Skeletal muscle tissue (tissue), 4 donors: Measurements from ENCODE around the gene ITLN2. TPM values are rescaled to one million over a fixed set of nuclear protein-coding genes. Genes with fewer than 3 reads are reported as not detected.
"Not testable (repeated sequence)": the region's sequence is repeated elsewhere in the genome, so short reads cannot be mapped to it uniquely, and the experiment has no call there.

Experiments used
- H3K27ac ChIP-seq: one replicate; pipeline ENCODE4 v1.7.0; 2013; ENCODE audit warnings: mild to moderate bottlenecking, low read depth, low read length, inconsistent platforms
- H3K27me3 ChIP-seq, 3 donors: one replicate each; pipeline ENCODE4 v1.7.0; 2013; ENCODE audit warnings: low read length in 3 of 3; ENCODE audit not compliant: control insufficient read depth in 3 of 3, insufficient read depth in 3 of 3
- H3K36me3 ChIP-seq, 3 donors: one replicate each; pipeline ENCODE4 v1.7.0; 2013; ENCODE audit warnings: low read length in 3 of 3; ENCODE audit not compliant: control insufficient read depth in 3 of 3, insufficient read depth in 3 of 3
- H3K4me1 ChIP-seq, 3 donors: one replicate each; pipeline ENCODE4 v1.7.0; 2013; ENCODE audit warnings: low read length in 3 of 3, mild to moderate bottlenecking in 3 of 3; ENCODE audit not compliant: control insufficient read depth in 3 of 3, insufficient read depth in 3 of 3
- H3K4me3 ChIP-seq, 3 donors: one replicate each; pipeline ENCODE4 v1.7.0; 2013; ENCODE audit warnings: low read length in 3 of 3
- H3K9ac ChIP-seq, 3 donors: one replicate each; pipeline ENCODE4 v1.7.0; 2013; ENCODE audit warnings: low read length in 3 of 3, mild to moderate bottlenecking in 3 of 3, moderate library complexity in 2 of 3, low read depth in 1 of 3
- H3K9me3 ChIP-seq, 3 donors: one replicate each; pipeline ENCODE4 v1.7.0; 2013; ENCODE audit warnings: low read length in 3 of 3; ENCODE audit not compliant: control insufficient read depth in 3 of 3
- total RNA-seq: library from RNA; depleted of rRNA; stranded (reverse); fragments of >200 nt; gene quantifications from one replicate; pipeline ENCODE4 v1.2.3, GENCODE V29; 2014
- donor health status: Osteomylitis.

ITLN2 gene
- not detected for total RNA-seq

GRCh38 chr1:160954158-160955104 lies at the start of gene ITLN2:
ITLN2 (minus strand) TSS chr1:160954809; CDS start chr1:160954741, 68 bp downstream.
- H3K9me3 ChIP-seq: no peaks in the 10 kb centered on the region
- H3K36me3 ChIP-seq: no peaks in the 10 kb centered on the region
- H3K4me3 ChIP-seq: no peak within 1 kb of the TSS
- peaks cover 2 to 17% (median 3%) of the 10 kb centered on the region in 3 donors for H3K27me3 ChIP-seq
- no peak within 1 kb of the TSS for H3K9ac ChIP-seq
- H3K4me1 ChIP-seq: no peaks in the 10 kb centered on the region
- no peak within 1 kb of the TSS for H3K27ac ChIP-seq

GRCh38 chr1:161001525-161001924 lies 46.9 kb upstream of the ITLN2 start:
- H3K4me3 ChIP-seq: no peak overlapping the region
- H3K36me3 ChIP-seq: peaks cover 6 to 10% (median 8%) of the 10 kb centered on the region in 3 donors
- H3K27ac ChIP-seq: no peak overlapping the region
- no peak overlapping the region for H3K9ac ChIP-seq
- no peaks in the 10 kb centered on the region for H3K27me3 ChIP-seq
- no peaks in the 10 kb centered on the region for H3K9me3 ChIP-seq
- H3K4me1 ChIP-seq: peaks cover 0 to 3% (median 0%) of the 10 kb centered on the region in 3 donors

GRCh38 chr1:161000736-161001480 lies 46.3 kb upstream of the ITLN2 start:
- H3K4me3 ChIP-seq: no peak overlapping the region
- H3K27me3 ChIP-seq: no peaks in the 10 kb centered on the region
- H3K9ac ChIP-seq: no peak overlapping the region
- H3K4me1 ChIP-seq: peaks cover 0 to 3% (median 0%) of the 10 kb centered on the region in 3 donors
- H3K9me3 ChIP-seq: no peaks in the 10 kb centered on the region
- H3K36me3 ChIP-seq: peaks cover 6 to 10% (median 8%) of the 10 kb centered on the region in 3 donors
- no peak overlapping the region for H3K27ac ChIP-seq

- Histone ChIP-seq H3K9ac (no peak overlapping the region), H3K36me3 (peaks cover 6 to 10% (median 8%) of the 10 kb centered on the region in 3 donors), H3K4me3 (no peak overlapping the region), H3K4me1 (peaks cover 0 to 3% (median 0%) of the 10 kb centered on the region in 3 donors), H3K27me3 (no peaks in the 10 kb centered on the region), H3K9me3 (no peaks in the 10 kb centered on the region), H3K27ac (no peak overlapping the region)
These were observed 44.8 kb upstream of the ITLN2 start for GRCh38 chr1:160999376-160999775.

- Histone ChIP-seq H3K27me3 (no peaks in the 10 kb centered on the region), H3K9ac (peak overlapping the region in 1 of 3 donors; percentile 11), H3K9me3 (no peaks in the 10 kb centered on the region), H3K4me1 (peaks cover 0 to 3% (median 0%) of the 10 kb centered on the region in 3 donors), H3K4me3 (no peak overlapping the region), H3K36me3 (peaks cover 6 to 10% (median 8%) of the 10 kb centered on the region in 3 donors), H3K27ac (peak overlapping the region; percentile 77)
These were observed 42.9 kb upstream of the ITLN2 start for GRCh38 chr1:160997323-160998038.

GRCh38 chr1:160996178-160996577 lies 41.6 kb upstream of the ITLN2 start:
- H3K27ac ChIP-seq: no peak overlapping the region
- H3K27me3 ChIP-seq: no peaks in the 10 kb centered on the region
- H3K9me3 ChIP-seq: no peaks in the 10 kb centered on the region
- no peak overlapping the region for H3K9ac ChIP-seq
- no peak overlapping the region for H3K4me3 ChIP-seq
- H3K36me3 ChIP-seq: peaks cover 6 to 10% (median 8%) of the 10 kb centered on the region in 3 donors
- H3K4me1 ChIP-seq: peaks cover 0 to 3% (median 0%) of the 10 kb centered on the region in 3 donors

GRCh38 chr1:160993544-160994193 lies 39.1 kb upstream of the ITLN2 start:
- no peak overlapping the region for H3K27ac ChIP-seq
- H3K9ac ChIP-seq: no peak overlapping the region

GRCh38 chr1:160992036-160992435 lies 37.4 kb upstream of the ITLN2 start:
- H3K9me3 ChIP-seq, H3K27me3 ChIP-seq, H3K9ac ChIP-seq, H3K27ac ChIP-seq, H3K4me1 ChIP-seq, H3K4me3 ChIP-seq, H3K36me3 ChIP-seq: not testable (repeated sequence)

More at GRCh38 chr1:160993544-160994193, 39.1 kb upstream of the ITLN2 start:
- H3K4me3 ChIP-seq: no peak overlapping the region
- peaks cover 0 to 2% (median 0%) of the 10 kb centered on the region in 3 donors for H3K36me3 ChIP-seq
- H3K4me1 ChIP-seq: peaks cover 0 to 3% (median 2%) of the 10 kb centered on the region in 3 donors
- H3K27me3 ChIP-seq: no peaks in the 10 kb centered on the region
- no peaks in the 10 kb centered on the region for H3K9me3 ChIP-seq

GRCh38 chr1:160987359-160988050 lies 32.9 kb upstream of the ITLN2 start:
- H3K27ac ChIP-seq: no peak overlapping the region
- H3K4me1 ChIP-seq: peaks cover 0 to 2% (median 0%) of the 10 kb centered on the region in 3 donors
- peaks cover 0 to 4% (median under 1%) of the 10 kb centered on the region in 3 donors for H3K27me3 ChIP-seq
- no peaks in the 10 kb centered on the region for H3K9me3 ChIP-seq
- no peak overlapping the region for H3K9ac ChIP-seq
- no peak overlapping the region for H3K4me3 ChIP-seq
- no peaks in the 10 kb centered on the region for H3K36me3 ChIP-seq
